Skin of body (tissue), 2 donors: ENCODE results near the gene XRN2. TPM values are rescaled to one million over a fixed set of nuclear protein-coding genes. Genes with fewer than 3 reads are reported as not detected.

Source experiments
- DNase-seq: peaks from one replicate; lab custom pipeline; 2025; lab: John Stamatoyannopoulos, UW
- total RNA-seq: library from RNA; depleted of rRNA; stranded (reverse); fragments of >200 nt; gene quantifications from one replicate; pipeline ENCODE4 v1.2.3, GENCODE V29; 2014

The XRN2 gene
- total RNA-seq = 45.4 TPM

- peak; percentile 80 for DNase-seq
Measured at GRCh38 chr20:21303061-21303871, at the start of gene XRN2. Gene XRN2 (plus strand): TSS chr20:21303331. CDS start chr20:21303399, 68 bp downstream.

- no peak for DNase-seq
Measured at GRCh38 chr20:21257192-21257591, 45.9 kb upstream of the XRN2 start.

DNA sequence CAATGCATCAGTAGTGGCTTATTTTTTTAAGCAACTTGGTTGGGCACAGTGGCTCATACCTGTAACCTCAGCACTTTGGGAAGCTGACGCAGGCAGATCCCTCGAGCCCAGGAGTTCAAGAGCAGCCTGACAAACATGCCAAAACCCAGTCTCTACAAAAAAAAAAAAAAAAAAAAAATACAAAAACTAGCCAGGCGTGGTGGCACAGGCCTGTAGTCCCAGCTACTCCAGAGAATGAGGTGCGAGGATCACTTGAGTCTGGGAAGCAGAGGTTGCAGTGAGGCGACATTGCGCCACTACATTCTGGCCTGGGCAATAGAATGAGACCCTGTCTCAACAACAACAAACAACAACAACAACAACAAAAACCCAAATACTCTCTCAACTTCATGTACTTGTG is 44.7 kb upstream of the XRN2 start:
- no peak for DNase-seq

- DNase-seq = no peak
Measured at GRCh38 chr20:21259346-21259745, 43.8 kb upstream of the XRN2 start.

DNA sequence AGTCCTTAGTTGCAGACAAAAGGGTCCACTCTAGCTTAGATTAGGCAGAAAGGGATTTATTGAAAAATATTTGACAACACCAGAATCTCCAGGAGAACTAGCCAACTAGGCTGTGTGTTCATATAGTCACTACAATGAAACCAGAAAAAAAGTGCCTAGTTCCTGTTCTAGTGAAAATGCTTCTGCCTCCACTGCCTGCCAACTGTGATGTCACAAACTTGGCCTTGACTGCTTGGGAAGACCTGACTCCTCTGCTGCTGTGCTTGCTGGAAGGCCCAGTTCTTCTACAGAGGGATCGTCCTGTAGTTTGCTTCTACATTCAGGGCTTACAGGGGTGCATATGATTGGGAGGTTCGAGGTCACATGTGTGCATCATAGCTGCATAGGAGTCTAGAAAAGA is 40.3 kb upstream of the XRN2 start:
- DNase-seq = no peak

GRCh38 chr20:21265261-21266190 is 37.6 kb upstream of the XRN2 start:
- DNase-seq = no peak

- DNase-seq = no peak
Measured at GRCh38 chr20:21266191-21266536, 37.0 kb upstream of the XRN2 start.

DNA sequence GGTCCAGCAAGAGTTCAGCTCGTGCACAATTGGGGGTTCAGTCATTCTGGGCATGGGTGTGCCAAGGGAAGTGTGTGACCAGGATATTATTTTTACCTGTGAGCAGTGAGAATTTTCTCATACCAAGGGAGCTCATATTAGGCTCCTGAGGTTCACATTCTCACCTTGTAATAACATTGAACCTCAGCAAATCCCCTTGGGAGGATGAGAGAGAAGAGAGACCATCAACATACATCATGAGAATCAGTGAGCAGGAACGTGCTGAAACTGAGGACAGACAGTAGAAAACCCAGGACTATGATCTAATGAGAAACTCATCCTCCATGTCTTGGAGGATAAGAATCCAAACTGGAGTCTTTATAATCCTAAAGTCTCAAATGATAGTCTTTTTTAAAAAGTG is 33.4 kb upstream of the XRN2 start:
- no peak for DNase-seq

DNA sequence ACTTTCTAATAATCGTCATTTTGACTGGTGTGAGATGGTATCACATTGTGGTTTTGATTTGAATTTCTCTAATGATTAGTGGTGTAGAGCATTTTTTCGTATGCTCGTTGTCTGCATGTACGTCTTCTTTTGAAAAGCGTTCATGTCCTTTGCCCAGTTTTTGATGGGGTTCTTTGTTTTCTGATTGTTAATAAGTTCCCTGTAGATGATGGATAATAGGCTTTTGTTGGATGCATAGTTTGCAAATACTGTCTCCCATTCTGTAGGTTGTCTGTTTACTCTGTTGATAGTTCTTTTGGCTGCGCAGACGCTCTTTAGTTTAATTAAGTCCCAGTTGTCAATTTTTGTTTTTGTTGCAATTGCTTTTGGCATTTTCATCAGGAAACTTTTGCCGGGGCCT is 32.3 kb upstream of the XRN2 start:
- no peak for DNase-seq

GRCh38 chr20:21272279-21272678 is 30.9 kb upstream of the XRN2 start:
- DNase-seq = no peak

DNA sequence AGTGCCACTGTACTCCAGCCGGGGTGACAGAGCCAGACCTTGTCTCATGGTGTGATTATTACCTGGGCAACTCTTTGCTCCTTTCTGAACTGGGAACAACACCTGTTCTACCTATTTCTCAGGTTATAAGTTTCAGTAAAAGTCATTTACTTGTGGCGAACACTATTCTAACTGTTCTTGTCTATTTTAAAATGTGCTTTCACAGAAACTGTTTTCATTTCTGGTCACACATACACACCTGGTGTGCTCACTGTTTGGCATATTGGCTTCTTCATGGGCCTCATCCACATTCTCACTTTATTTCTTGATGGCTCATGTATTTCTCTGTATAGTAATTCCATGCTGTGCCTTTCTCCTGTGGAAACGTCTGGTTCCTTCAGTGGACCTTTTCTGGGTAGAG is 30.5 kb upstream of the XRN2 start:
- DNase-seq = no peak

DNA sequence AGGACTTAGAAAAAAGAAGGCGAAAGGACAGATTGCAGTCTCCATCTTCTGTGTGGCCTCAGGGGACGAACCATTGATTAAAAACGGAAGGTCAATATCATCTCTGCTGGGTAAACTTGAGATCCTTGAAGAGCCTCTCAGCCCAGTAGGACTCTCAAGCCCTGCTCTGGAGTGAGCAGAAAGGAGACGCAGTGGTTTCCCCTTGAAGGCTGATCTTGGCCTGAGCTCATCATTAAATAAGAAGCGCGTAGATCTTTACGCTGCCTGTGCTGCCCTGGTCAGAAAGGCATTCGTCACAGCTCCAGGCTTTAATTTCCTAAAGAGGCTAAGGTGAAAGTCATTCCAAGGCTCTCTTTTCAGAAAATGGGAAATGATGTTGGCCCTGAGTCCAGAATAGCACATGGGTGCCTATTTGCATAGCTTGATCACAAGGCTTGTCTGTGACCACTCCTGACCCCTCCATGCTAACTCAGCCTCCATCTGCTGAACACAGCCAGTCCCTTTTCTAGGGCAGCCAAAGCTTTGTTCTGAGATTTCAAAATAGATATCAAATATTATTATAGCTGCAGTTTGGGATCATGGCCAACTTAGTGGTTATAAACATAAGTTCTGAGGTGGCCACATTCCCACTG is 29.3 kb upstream of the XRN2 start:
- DNase-seq = no peak

DNA sequence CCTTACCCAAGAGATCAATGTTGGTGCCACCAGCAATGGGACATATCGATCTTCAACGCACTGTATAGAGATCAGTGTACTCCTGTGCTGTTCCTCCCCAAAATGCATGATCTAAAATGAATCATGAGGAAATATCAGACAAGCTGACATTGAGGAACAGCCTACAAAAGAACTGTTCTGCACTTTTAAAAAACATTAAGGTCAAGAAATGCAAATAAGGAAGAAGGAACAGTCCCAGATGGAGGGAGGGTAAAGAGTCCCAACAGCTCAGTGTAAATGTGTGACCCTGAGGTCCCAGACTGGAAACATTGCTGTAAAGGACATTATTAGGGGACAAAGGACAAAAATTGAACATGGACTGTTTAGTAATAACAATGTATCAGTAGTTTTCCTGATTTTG is 24.3 kb upstream of the XRN2 start:
- DNase-seq = no peak

GRCh38 chr20:21279706-21280521 is 23.2 kb upstream of the XRN2 start:
- DNase-seq = no peak

GRCh38 chr20:21280522-21281016 is 22.6 kb upstream of the XRN2 start:
- DNase-seq = no peak

DNA sequence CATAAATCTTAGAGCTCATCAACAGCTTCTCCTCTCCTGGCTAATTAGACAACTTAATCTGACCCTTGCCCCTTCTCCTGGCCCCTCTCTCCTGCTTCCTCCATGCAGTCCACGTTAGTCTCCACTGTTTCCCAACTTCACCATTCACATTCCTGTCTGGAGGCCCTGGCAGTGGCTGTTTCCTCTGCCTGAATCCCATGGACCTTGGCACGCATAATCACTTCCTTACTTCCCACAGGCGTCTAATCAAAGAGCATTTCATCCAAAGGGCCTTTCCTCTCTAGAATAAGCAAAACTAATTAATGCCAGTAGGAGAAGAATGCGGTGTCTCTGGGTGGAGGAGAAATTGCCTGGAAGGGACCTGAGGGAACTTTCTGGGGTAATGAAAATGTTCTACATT is 16.4 kb upstream of the XRN2 start:
- DNase-seq = no peak

DNA sequence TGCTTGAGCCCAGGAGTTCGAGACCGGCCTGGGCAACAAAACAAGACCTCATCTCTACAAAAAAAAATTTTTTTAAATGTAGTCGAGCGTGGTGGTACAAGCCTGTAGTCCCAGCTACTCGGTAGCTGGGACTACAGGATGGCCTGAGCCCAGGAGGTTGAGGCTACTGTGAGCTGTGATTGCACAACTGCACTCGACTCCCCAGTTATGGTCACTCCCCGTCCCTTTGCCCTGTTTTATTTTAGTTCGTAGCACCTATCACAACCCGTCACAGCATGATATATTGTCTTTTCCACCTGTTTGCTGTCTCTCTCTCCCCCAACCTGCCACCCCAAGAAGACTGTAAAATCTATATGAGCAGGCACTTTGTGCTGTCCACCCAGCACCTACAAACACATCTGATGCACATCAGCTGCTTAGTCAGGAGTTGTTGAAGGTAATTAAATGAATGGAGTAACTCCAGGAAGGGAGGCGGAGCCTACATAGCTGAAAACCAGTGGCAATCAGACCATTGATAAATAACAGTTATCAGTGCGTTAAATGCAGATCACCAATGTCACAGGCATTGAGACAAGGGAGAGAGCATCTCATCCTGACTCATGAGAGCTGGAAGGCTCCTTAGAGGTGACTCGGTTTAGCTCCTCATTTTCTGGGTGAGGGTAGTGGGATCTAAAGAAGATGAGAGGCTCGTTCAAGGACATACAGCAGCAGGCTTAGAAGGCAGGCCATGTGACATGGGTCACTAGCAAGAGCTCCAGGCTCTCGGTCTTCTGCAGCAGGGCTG is 14.4 kb upstream of the XRN2 start:
- DNase-seq = no peak

GRCh38 chr20:21289651-21290050 is 13.5 kb upstream of the XRN2 start:
- no peak for DNase-seq

- no peak for DNase-seq
Measured at GRCh38 chr20:21291026-21291425, 12.1 kb upstream of the XRN2 start.

GRCh38 chr20:21294755-21295154 is 8.4 kb upstream of the XRN2 start:
- no peak for DNase-seq
